Measurements from ENCODE around the gene DPAGT1. TPM values are rescaled to one million over a fixed set of nuclear protein-coding genes. Genes with fewer than 3 reads are reported as not detected.

Gene DPAGT1
- total RNA-seq, 4 donors from 2014 or later: 18.9 to 46.9 (median 27.5) TPM

GRCh38 chr11:119113716-119114115 is 12.1 kb upstream of the DPAGT1 start:
- no peak for DNase-seq (ENCODE audit: low spot score in 2 of 2)
- intact Hi-C loops (cut with DNase I; ENCODE audit: low total_unique reads): no loop called here
- TF ChIP-seq, protein P1, sequence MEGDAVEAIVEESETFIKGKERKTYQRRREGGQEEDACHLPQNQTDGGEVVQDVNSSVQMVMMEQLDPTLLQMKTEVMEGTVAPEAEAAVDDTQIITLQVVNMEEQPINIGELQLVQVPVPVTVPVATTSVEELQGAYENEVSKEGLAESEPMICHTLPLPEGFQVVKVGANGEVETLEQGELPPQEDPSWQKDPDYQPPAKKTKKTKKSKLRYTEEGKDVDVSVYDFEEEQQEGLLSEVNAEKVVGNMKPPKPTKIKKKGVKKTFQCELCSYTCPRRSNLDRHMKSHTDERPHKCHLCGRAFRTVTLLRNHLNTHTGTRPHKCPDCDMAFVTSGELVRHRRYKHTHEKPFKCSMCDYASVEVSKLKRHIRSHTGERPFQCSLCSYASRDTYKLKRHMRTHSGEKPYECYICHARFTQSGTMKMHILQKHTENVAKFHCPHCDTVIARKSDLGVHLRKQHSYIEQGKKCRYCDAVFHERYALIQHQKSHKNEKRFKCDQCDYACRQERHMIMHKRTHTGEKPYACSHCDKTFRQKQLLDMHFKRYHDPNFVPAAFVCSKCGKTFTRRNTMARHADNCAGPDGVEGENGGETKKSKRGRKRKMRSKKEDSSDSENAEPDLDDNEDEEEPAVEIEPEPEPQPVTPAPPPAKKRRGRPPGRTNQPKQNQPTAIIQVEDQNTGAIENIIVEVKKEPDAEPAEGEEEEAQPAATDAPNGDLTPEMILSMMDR (IDR thresholded peaks at IDR 0.05): no peak
- TF ChIP-seq POLR2A (IDR thresholded peaks at IDR 0.05): no peak
- no peak overlapping the region for H3K4me3 ChIP-seq (ENCODE audit: low read depth, poor library complexity, severe bottlenecking)
- WGBS, 2 donors: 88 to 91% methylated on average over 8 to 9 of the region's 9 CpGs

- no peak for DNase-seq (ENCODE audit: low spot score in 2 of 2)
- no peak overlapping the region for H3K4me3 ChIP-seq (ENCODE audit: low read depth, poor library complexity, severe bottlenecking)
- TF ChIP-seq POLR2A (IDR thresholded peaks at IDR 0.05): no peak
- TF ChIP-seq, protein P1 (IDR thresholded peaks at IDR 0.05): no peak
- intact Hi-C loops (cut with DNase I; ENCODE audit: low total_unique reads): no loop called here
- WGBS, 2 donors: 93 to 96% methylated on average over 10 to 11 of the region's 12 CpGs
Observed at GRCh38 chr11:119112314-119113020, 10.8 kb upstream of the DPAGT1 start.

GRCh38 chr11:119111361-119111925 is 9.8 kb upstream of the DPAGT1 start:
- WGBS, 2 donors: 92 to 93% methylated on average over 11 of the region's 11 CpGs
- H3K4me3 ChIP-seq (ENCODE audit: low read depth, poor library complexity, severe bottlenecking): no peak overlapping the region
- no peak for TF ChIP-seq POLR2A (IDR thresholded peaks at IDR 0.05)
- TF ChIP-seq, protein P1 (IDR thresholded peaks at IDR 0.05): no peak
- intact Hi-C loops (cut with DNase I; ENCODE audit: low total_unique reads): no loop called here
- DNase-seq (ENCODE audit: low spot score in 2 of 2): no peak

DNA sequence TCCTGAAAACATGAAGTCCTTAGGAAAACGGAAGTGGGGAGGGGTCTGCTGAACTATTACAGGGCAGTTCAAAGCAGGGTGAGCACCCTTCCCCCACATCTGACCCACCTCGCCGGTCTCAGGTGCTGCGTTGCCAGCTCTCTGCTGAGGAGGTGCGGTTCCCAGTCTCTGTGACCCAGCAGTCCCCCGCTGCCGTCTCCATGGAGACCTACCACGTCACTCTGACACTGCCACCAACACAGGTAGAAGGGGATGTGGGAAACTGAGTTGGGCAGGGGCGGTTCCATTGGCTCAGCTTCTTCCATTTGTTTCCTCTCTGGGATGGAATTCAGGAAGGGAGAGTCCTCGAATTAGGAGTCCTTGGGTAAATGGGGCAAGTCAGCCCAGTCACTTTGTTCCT is 8.8 kb upstream of the DPAGT1 start:
- WGBS, 2 donors: 82 to 87% methylated on average over 10 of the region's 10 CpGs
- no peak for DNase-seq (ENCODE audit: low spot score in 2 of 2)
- intact Hi-C loops (cut with DNase I; ENCODE audit: low total_unique reads): no loop called here
- no peak overlapping the region for H3K4me3 ChIP-seq (ENCODE audit: low read depth, poor library complexity, severe bottlenecking)
- TF ChIP-seq POLR2A (IDR thresholded peaks at IDR 0.05): no peak
- TF ChIP-seq, protein P1 (IDR thresholded peaks at IDR 0.05): no peak

DNA sequence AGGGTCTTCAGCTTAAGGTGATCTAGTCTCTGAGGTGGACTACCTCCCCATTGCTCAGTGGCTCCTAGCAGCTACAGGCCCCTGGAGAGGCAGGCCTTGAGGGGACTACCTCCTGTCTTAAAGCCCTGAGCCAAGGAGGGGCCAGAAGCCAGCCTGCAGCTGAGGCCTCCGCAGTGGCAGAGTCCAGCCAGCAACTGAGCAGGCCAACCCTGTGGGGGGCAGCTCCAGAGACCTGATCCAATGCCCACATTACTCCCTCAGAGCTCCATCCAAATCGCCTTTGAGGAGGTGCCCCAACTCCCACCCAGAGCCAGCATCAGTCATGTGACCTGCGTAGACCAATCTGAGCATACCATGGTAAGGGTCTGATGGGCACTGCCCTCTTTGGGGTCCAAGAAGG is 8.2 kb upstream of the DPAGT1 start:
- intact Hi-C loops (cut with DNase I; ENCODE audit: low total_unique reads): loop anchor here (2.0 kb wide), 1 partner anchor 57 kb away; no protein-coding TSS in a partner anchor

More for the DNA sequence above, 8.2 kb upstream of the DPAGT1 start:
- TF ChIP-seq, protein P1 (IDR thresholded peaks at IDR 0.05): no peak
- TF ChIP-seq POLR2A (IDR thresholded peaks at IDR 0.05): no peak
- WGBS, 2 donors: 95 to 97% methylated on average over 3 of the region's 3 CpGs
- no peak for DNase-seq (ENCODE audit: low spot score in 2 of 2)
- H3K4me3 ChIP-seq (ENCODE audit: low read depth, poor library complexity, severe bottlenecking): no peak overlapping the region
